WTC11 (cell line): ENCODE data around the gene OXER1. TPM values are rescaled to one million over a fixed set of nuclear protein-coding genes. Genes with fewer than 3 reads are reported as not detected.

ENCODE experiments used
- ATAC-seq: fragments of 200-7000 bp; cut with Tn5 transposase; 2 replicates; pipeline ENCODE4 v1.10.0; 2021; ENCODE audit warnings: mild to moderate bottlenecking, moderate library complexity
- CTCF ChIA-PET: fragments of 300-600 bp; sonication (Branson Sonifier 250); formaldehyde crosslinking; loops from one replicate; lab custom pipeline; 2021; ENCODE audit warnings: antibody characterized with exemption; lab: Charles Lee
- POLR2A ChIA-PET: fragments of 350-600 bp; sonication (Branson Sonifier 250); formaldehyde crosslinking; loops from one replicate; lab custom pipeline; 2021; ENCODE audit warnings: antibody characterized with exemption; lab: Charles Lee
- DNase-seq: peaks from one replicate; pipeline ENCODE4 v3.0.0; 2021; ENCODE audit warnings: low spot score
- H3K27ac Mint-ChIP-seq: 2 replicates; pipeline ENCODE4 v1.8.0; 2021; ENCODE audit warnings: mixed read lengths
- H3K27me3 Mint-ChIP-seq: 2 replicates; pipeline ENCODE4 v1.8.0; 2021; ENCODE audit warnings: low read depth, mild to moderate bottlenecking, moderate library complexity, mixed read lengths
- H3K36me3 Mint-ChIP-seq: 2 replicates; pipeline ENCODE4 v1.8.0; 2021; ENCODE audit warnings: mixed read lengths
- H3K4me1 Mint-ChIP-seq: 2 replicates; pipeline ENCODE4 v1.8.0; 2022; ENCODE audit warnings: mixed read lengths
- H3K4me3 Mint-ChIP-seq: 2 replicates; pipeline ENCODE4 v1.8.0; 2021; ENCODE audit warnings: mild to moderate bottlenecking, moderate library complexity, mixed read lengths
- H3K9me3 Mint-ChIP-seq: 2 replicates; pipeline ENCODE4 v1.8.0; 2021; ENCODE audit warnings: mixed read lengths
- AFF4 ChIP-seq: sonication (generic); formaldehyde crosslinking; IDR thresholded peaks from 2 replicates; pipeline ENCODE4 v1.8.1; 2023; ENCODE audit warnings: mild to moderate bottlenecking, missing genetic modification reagents, borderline replicate concordance
- ATF3 ChIP-seq: sonication (generic); formaldehyde crosslinking; conservative IDR thresholded peaks from 2 replicates; pipeline ENCODE4 v1.8.1; 2022; ENCODE audit warnings: mild to moderate bottlenecking, missing genetic modification reagents
- CTCF ChIP-seq: fragments of 200-600 bp; IDR thresholded peaks from 2 replicates; pipeline ENCODE4 v1.8.0; 2022; ENCODE audit warnings: antibody characterized with exemption
- E2F1 ChIP-seq: sonication (generic); formaldehyde crosslinking; IDR thresholded peaks from 2 replicates; pipeline ENCODE4 v1.8.0; 2022; ENCODE audit warnings: mild to moderate bottlenecking, missing genetic modification reagents
- E2F4 ChIP-seq: sonication (generic); formaldehyde crosslinking; IDR thresholded peaks from 2 replicates; pipeline ENCODE4 v1.8.1; 2022; ENCODE audit warnings: low read depth, mild to moderate bottlenecking, moderate library complexity, missing genetic modification reagents, borderline replicate concordance
- ELF4 ChIP-seq: sonication (generic); formaldehyde crosslinking; IDR thresholded peaks from 2 replicates; pipeline ENCODE4 v1.8.1; 2022; ENCODE audit warnings: low read depth, mild to moderate bottlenecking, moderate library complexity, missing genetic modification reagents
- ERG ChIP-seq: fragments of 250-450 bp; sonication (Bioruptor Pico); IDR thresholded peaks from 2 replicates; pipeline ENCODE4 v1.8.0; 2021; ENCODE audit warnings: mild to moderate bottlenecking
- GRHL2 ChIP-seq: fragments of 250-450 bp; sonication (Bioruptor Pico); IDR thresholded peaks from 2 replicates; pipeline ENCODE4 v1.8.0; 2022; ENCODE audit warnings: mild to moderate bottlenecking, moderate library complexity; ENCODE audit not compliant: insufficient replicate concordance, severe bottlenecking
- HMGA2 ChIP-seq: fragments of 250-450 bp; sonication (Bioruptor Pico); IDR thresholded peaks from 2 replicates; pipeline ENCODE4 v1.4.0; 2021; ENCODE audit warnings: mild to moderate bottlenecking, moderate library complexity
- IRF1 ChIP-seq: sonication (generic); formaldehyde crosslinking; IDR thresholded peaks from 2 replicates; pipeline ENCODE4 v1.8.0; 2023; ENCODE audit warnings: missing genetic modification reagents
- MAX ChIP-seq: sonication (generic); formaldehyde crosslinking; IDR thresholded peaks from 2 replicates; pipeline ENCODE4 v1.8.0; 2022; ENCODE audit warnings: mild to moderate bottlenecking, missing genetic modification reagents
- NFATC4 ChIP-seq: fragments of 250-450 bp; sonication (Bioruptor Pico); IDR thresholded peaks from 2 replicates; pipeline ENCODE4 v1.9.0; 2021; ENCODE audit warnings: mild to moderate bottlenecking
- NFE2L1 ChIP-seq: sonication (generic); formaldehyde crosslinking; IDR thresholded peaks from 2 replicates; pipeline ENCODE4 v1.8.1; 2023; ENCODE audit warnings: missing genetic modification reagents
- NR1H2 ChIP-seq: sonication (generic); formaldehyde crosslinking; IDR thresholded peaks from 2 replicates; pipeline ENCODE4 v1.9.0; 2021; ENCODE audit warnings: mild to moderate bottlenecking, moderate library complexity, missing genetic modification reagents
- NR3C1 ChIP-seq: sonication (generic); formaldehyde crosslinking; conservative IDR thresholded peaks from 2 replicates; pipeline ENCODE4 v1.8.1; 2023; ENCODE audit warnings: low read depth, mild to moderate bottlenecking, missing genetic modification reagents
- PRRX2 ChIP-seq: fragments of 250-450 bp; sonication (Bioruptor Pico); IDR thresholded peaks from 2 replicates; pipeline ENCODE4 v1.8.0; 2021; ENCODE audit warnings: mild to moderate bottlenecking
- RORB ChIP-seq: fragments of 250-450 bp; sonication (Bioruptor Pico); IDR thresholded peaks from 2 replicates; pipeline ENCODE4 v1.9.0; 2021; ENCODE audit warnings: mild to moderate bottlenecking
- TCF7 ChIP-seq: sonication (generic); formaldehyde crosslinking; IDR thresholded peaks from 2 replicates; pipeline ENCODE4 v1.8.0; 2022; ENCODE audit warnings: mild to moderate bottlenecking, low read depth, missing genetic modification reagents, moderate library complexity
- USF2 ChIP-seq: sonication (generic); formaldehyde crosslinking; IDR thresholded peaks from 2 replicates; pipeline ENCODE4 v1.8.1; 2023; ENCODE audit warnings: mild to moderate bottlenecking, missing genetic modification reagents, moderate library complexity
- ZNF121 ChIP-seq: sonication (generic); formaldehyde crosslinking; IDR thresholded peaks from 2 replicates; pipeline ENCODE4 v1.8.0; 2023; ENCODE audit warnings: missing genetic modification reagents
- ZNF425 ChIP-seq: fragments of 250-450 bp; sonication (Bioruptor Pico); conservative IDR thresholded peaks from 2 replicates; pipeline ENCODE4 v1.9.0; 2021; ENCODE audit warnings: mild to moderate bottlenecking
- ZNF512 ChIP-seq: sonication (generic); formaldehyde crosslinking; IDR thresholded peaks from 2 replicates; pipeline ENCODE4 v1.8.1; 2022; ENCODE audit warnings: missing genetic modification reagents, borderline replicate concordance
- total RNA-seq: library from RNA; stranded (reverse); gene quantifications from 3 replicates; pipeline ENCODE4 v1.2.3, GENCODE V29; 2021

Gene OXER1
- total RNA-seq, 1 experiment from 2014 or later = 2.6 TPM

- TF ChIP-seq ERG (CRISPR knock-in tag) (no peak), TCF7 (CRISPR knock-in tag) (no peak), E2F1 (CRISPR knock-in tag) (no peak), ZNF121 (CRISPR knock-in tag) (no peak), NFATC4 (CRISPR knock-in tag) (no peak), ELF4 (no peak), GRHL2 (no peak), USF2 (no peak), NR3C1 (no peak), ZNF512 (CRISPR knock-in tag) (no peak), HMGA2 (CRISPR knock-in tag) (no peak)
Observed at GRCh38 chr2:42761554-42761953, 2.4 kb downstream of the OXER1 start (continued).

GRCh38 chr2:42758751-42759150 lies 5.2 kb downstream of the OXER1 start:
- CTCF ChIA-PET = interaction anchor here (1.0 to 2.0 kb wide), 2 partner anchors 35 to 373 kb away, joined by 3 to 5 read pairs; no protein-coding TSS in a partner anchor
- Mint-ChIP-seq H3K27ac (no peak overlapping the region), H3K36me3 (peaks cover 3% of the 10 kb centered on the region; the same call in 1 of the 2 replicates), H3K27me3 (no peaks in the 10 kb centered on the region), H3K4me1 (peaks cover 11% of the 10 kb centered on the region), H3K9me3 (no peaks in the 10 kb centered on the region), H3K4me3 (no peak overlapping the region)
- ATAC-seq (no peak), DNase-seq (no peak)
- POLR2A ChIA-PET = no interaction called here
- no peak for TF ChIP-seq PRRX2 (CRISPR knock-in tag)
- no peak for TF ChIP-seq ATF3 (CRISPR knock-in tag)
- no peak for TF ChIP-seq ZNF425 (CRISPR knock-in tag)
- no peak for TF ChIP-seq IRF1
- no peak for TF ChIP-seq NFE2L1 (CRISPR knock-in tag)
- no peak for TF ChIP-seq NR1H2 (CRISPR knock-in tag)
- TF ChIP-seq AFF4 (CRISPR knock-in tag) = no peak
- no peak for TF ChIP-seq RORB
- TF ChIP-seq E2F4 (CRISPR knock-in tag) = no peak
- no peak for TF ChIP-seq MAX (CRISPR knock-in tag)
- TF ChIP-seq CTCF = no peak
